ENCODE data around the gene ZNF808. TPM values are rescaled to one million over a fixed set of nuclear protein-coding genes. Genes with fewer than 3 reads are reported as not detected.
"Not testable (repeated sequence)": the region's sequence is repeated elsewhere in the genome, so short reads cannot be mapped to it uniquely, and the experiment has no call there.

The ZNF808 gene
- total RNA-seq, 2 donors from 2014 or later, result 13.7 to 24.5 TPM

- Histone ChIP-seq H3K36me3 (peaks cover 5% of the 10 kb centered on the region), H3K27ac (peak overlapping the region; percentile 89 to 94), H3K9me3 (no peaks in the 10 kb centered on the region), H3K4me3 (peak overlapping the region; percentile 87), H3K27me3 (replicated peaks; ENCODE audit: insufficient read depth) (no peaks in the 10 kb centered on the region), H3K4me1 (ENCODE audit: control insufficient read depth in 1 of 2, low read depth in 2 of 2) (peaks cover 7 to 25% of the 10 kb centered on the region in 2 donors)
- TF ChIP-seq, protein P1, sequence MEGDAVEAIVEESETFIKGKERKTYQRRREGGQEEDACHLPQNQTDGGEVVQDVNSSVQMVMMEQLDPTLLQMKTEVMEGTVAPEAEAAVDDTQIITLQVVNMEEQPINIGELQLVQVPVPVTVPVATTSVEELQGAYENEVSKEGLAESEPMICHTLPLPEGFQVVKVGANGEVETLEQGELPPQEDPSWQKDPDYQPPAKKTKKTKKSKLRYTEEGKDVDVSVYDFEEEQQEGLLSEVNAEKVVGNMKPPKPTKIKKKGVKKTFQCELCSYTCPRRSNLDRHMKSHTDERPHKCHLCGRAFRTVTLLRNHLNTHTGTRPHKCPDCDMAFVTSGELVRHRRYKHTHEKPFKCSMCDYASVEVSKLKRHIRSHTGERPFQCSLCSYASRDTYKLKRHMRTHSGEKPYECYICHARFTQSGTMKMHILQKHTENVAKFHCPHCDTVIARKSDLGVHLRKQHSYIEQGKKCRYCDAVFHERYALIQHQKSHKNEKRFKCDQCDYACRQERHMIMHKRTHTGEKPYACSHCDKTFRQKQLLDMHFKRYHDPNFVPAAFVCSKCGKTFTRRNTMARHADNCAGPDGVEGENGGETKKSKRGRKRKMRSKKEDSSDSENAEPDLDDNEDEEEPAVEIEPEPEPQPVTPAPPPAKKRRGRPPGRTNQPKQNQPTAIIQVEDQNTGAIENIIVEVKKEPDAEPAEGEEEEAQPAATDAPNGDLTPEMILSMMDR (IDR thresholded peaks at IDR 0.05), result no peak
- ATAC-seq (ENCODE audit: insufficient number of reproducible peaks, low FRiP score, low read depth), result no peak
- no peak for DNase-seq (ENCODE audit: low spot score)
Measured at GRCh38 chr19:52600639-52601024, 73.2 kb downstream of the ZNF808 start.

DNA sequence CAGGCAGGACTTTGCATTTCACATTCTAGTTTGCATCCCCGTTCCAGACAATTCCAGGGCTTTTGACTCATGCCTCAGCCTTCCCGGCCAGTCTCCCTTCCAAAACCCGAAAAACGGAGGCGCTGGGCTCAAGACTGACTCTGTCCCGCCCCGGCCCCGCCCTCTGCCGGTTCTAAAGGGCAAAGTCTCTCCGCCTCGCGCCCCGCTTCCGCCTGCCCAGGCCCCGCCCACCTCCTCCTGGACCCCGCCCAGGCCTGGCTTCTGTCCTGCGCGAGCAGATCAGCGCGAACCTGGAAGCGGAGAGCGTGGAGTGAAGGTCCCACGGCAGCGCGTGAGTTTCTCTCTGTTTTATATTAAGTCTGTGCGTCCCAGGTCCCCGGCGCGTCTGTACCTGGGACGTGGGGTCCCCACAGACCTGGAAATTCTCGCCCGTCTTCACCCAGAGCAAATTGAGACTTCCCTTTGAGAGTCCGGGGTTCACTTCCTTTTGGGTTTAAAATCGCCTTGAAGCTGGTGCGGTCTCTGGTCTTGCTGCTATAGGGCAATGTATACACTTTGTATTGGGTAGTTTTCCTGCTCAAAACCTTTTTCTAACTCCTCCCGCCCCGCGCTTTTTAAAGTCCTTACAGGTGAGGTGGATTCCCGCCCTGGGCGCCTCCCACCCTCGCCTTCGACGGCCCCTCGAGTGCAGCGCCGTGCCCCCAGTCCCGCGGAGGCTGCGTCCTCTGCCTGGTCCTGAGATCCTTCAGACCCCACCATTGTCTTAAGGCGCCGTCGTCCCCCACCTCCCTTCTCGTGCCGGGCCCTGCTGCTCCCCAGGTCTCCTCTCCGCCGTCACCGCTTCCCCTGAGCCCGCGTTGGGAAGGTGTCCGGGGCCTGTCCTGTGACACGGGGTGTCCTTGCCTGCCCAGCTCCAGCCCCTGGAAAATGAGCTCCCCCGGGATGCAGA, 73.8 kb downstream of the ZNF808 start:
- Histone ChIP-seq H3K4me3 (peak overlapping the region; percentile 87), H3K9me3 (no peaks in the 10 kb centered on the region), H3K4me1 (ENCODE audit: control insufficient read depth in 1 of 2, low read depth in 2 of 2) (peaks cover 7 to 25% of the 10 kb centered on the region in 2 donors), H3K27ac (peak overlapping the region; percentile 89 to 94), H3K36me3 (peaks cover 2% of the 10 kb centered on the region), H3K27me3 (replicated peaks; ENCODE audit: insufficient read depth) (no peaks in the 10 kb centered on the region)
- ATAC-seq (ENCODE audit: insufficient number of reproducible peaks, low FRiP score, low read depth), result peak; percentile 65
- peak; percentile 88 for DNase-seq (ENCODE audit: low spot score)
- TF ChIP-seq, protein P1 (IDR thresholded peaks at IDR 0.05), result peak; percentile 45

- Histone ChIP-seq H3K27ac (peak overlapping the region; percentile 89 to 94), H3K4me1 (ENCODE audit: control insufficient read depth in 1 of 2, low read depth in 2 of 2) (peaks cover 7 to 25% of the 10 kb centered on the region in 2 donors), H3K4me3 (peak overlapping the region; percentile 87)
- not testable (repeated sequence) for H3K27me3 ChIP-seq (replicated peaks; ENCODE audit: insufficient read depth); DNase-seq (ENCODE audit: low spot score); H3K36me3 ChIP-seq; ATAC-seq (ENCODE audit: insufficient number of reproducible peaks, low FRiP score, low read depth); H3K9me3 ChIP-seq
Measured at GRCh38 chr19:52601974-52602366, 74.5 kb downstream of the ZNF808 start.

- Histone ChIP-seq H3K4me1 (ENCODE audit: control insufficient read depth in 1 of 2, low read depth in 2 of 2) (peaks cover 7 to 25% of the 10 kb centered on the region in 2 donors), H3K27me3 (replicated peaks; ENCODE audit: insufficient read depth) (no peaks in the 10 kb centered on the region), H3K4me3 (no peak overlapping the region), H3K36me3 (peaks cover 7% of the 10 kb centered on the region), H3K9me3 (no peaks in the 10 kb centered on the region), H3K27ac (peak overlapping the region; percentile 89 to 94)
- TF ChIP-seq, protein P1 (IDR thresholded peaks at IDR 0.05), result no peak
- no peak for DNase-seq (ENCODE audit: low spot score)
- no peak for ATAC-seq (ENCODE audit: insufficient number of reproducible peaks, low FRiP score, low read depth)
Measured at GRCh38 chr19:52602941-52603340, 75.5 kb downstream of the ZNF808 start.

DNA sequence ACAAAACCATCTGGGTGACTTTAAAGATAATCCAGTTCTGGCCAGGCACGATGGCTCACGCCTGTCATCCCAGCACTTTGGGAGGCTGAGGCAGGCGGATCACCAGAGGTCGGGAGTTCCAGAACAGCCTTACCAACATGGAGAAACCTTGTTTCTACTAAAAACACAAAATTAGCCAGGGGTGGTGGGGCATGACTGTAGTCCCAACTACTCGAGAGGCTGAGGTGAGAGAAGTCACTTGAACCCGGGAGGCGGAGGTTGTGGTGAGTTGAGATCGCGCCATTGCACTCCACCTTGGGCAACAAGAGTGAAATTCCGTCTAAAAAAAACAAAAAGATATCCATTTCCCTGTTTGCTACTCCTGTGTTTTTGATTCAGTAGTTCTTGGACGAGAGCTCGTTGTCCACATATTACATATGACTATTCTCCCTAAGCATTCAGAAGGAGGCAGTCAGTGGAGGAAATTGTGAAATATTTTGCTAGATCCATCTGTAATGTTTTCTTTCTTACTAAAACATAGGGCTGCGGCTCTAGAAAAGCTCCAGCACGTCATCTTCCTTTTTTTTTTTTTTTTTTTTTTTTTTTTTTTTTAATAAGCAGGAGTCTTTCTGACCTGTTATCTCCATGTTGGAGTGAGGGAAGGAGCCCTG, 76.2 kb downstream of the ZNF808 start:
- Histone ChIP-seq H3K4me1 (ENCODE audit: control insufficient read depth in 1 of 2, low read depth in 2 of 2) (peaks cover 7 to 25% of the 10 kb centered on the region in 2 donors), H3K9me3 (no peaks in the 10 kb centered on the region), H3K27ac (peak overlapping the region; percentile 77 to 89), H3K36me3 (peaks cover 7% of the 10 kb centered on the region), H3K27me3 (replicated peaks; ENCODE audit: insufficient read depth) (no peaks in the 10 kb centered on the region), H3K4me3 (no peak overlapping the region)
- DNase-seq (ENCODE audit: low spot score), result no peak
- TF ChIP-seq, protein P1 (IDR thresholded peaks at IDR 0.05), result no peak
- ATAC-seq (ENCODE audit: insufficient number of reproducible peaks, low FRiP score, low read depth), result peak; percentile 51

Other genes starting within 250 kb of the ZNF808 start
- gene ZNF480, start 230.5 kb upstream of the ZNF808 start, total RNA-seq, result 1 to 10 TPM; 4.6 to 8.5 TPM
- 1 to 10 TPM; 1.1 to 1.8 TPM for gene ZNF610, start 191.4 kb upstream of the ZNF808 start, total RNA-seq
- 10 to 100 TPM; 14.6 to 23.7 TPM for gene ZNF880, start 157.7 kb upstream of the ZNF808 start, total RNA-seq
- gene ZNF528, start 129.8 kb upstream of the ZNF808 start, total RNA-seq, result 10 to 100 TPM; 31.7 to 43.4 TPM
- under 1 TPM; 0.49 to 0.68 TPM for gene ZNF534, start 98.5 kb upstream of the ZNF808 start, total RNA-seq
- 1 to 10 TPM in 1 of 2 donors, under 1 TPM in 1; 0.41 to 4.7 TPM for gene ZNF578, start 74.1 kb upstream of the ZNF808 start, total RNA-seq
- gene ZNF701, start 42.6 kb downstream of the ZNF808 start, total RNA-seq, result 10 to 100 TPM; 16.0 to 22.7 TPM
- gene ZNF83, start 110.7 kb downstream of the ZNF808 start, total RNA-seq, result 100 to 1,000 TPM in 1 of 2 donors, 10 to 100 TPM in 1; 70.0 to 143 TPM
- gene ZNF611, start 207.4 kb downstream of the ZNF808 start, total RNA-seq, result 10 to 100 TPM; 26.3 to 30.0 TPM

Data from thoracic aorta (tissue), 2 donors.